Cardiac fibroblast (primary cell): ENCODE data around the gene PGAM1.
A peak's percentile ranks its signal among the peaks of the same experiment; 100 is the strongest.
"Not testable (repeated sequence)": the region's sequence is repeated elsewhere in the genome, so short reads cannot be mapped to it uniquely, and the experiment has no call there.

Source experiments
- DNase-seq, 2 donors: peaks; one replicate each; pipeline versions ENCODE4 v3.0.0 to v3.0.0-alpha.2; 2010; ENCODE audit warnings: low read depth in 2 of 2
- H3K4me3 ChIP-seq, 2 donors: replicated peaks in 1 of 2; 1 replicate in 1 of 2; 2 replicates in 1 of 2; pipeline ENCODE4 v1.5.1; 2011; ENCODE audit warnings: low read depth in 2 of 2, low read length in 2 of 2, mild to moderate bottlenecking in 2 of 2, moderate library complexity in 1 of 2
- TF ChIP-seq, protein P1 (sequence below): IDR thresholded peaks from one replicate; pipeline ENCODE4 v1.5.1; 2011; ENCODE audit warnings: low read depth, mild to moderate bottlenecking, low read length, inconsistent platforms

PGAM1 gene

DNA sequence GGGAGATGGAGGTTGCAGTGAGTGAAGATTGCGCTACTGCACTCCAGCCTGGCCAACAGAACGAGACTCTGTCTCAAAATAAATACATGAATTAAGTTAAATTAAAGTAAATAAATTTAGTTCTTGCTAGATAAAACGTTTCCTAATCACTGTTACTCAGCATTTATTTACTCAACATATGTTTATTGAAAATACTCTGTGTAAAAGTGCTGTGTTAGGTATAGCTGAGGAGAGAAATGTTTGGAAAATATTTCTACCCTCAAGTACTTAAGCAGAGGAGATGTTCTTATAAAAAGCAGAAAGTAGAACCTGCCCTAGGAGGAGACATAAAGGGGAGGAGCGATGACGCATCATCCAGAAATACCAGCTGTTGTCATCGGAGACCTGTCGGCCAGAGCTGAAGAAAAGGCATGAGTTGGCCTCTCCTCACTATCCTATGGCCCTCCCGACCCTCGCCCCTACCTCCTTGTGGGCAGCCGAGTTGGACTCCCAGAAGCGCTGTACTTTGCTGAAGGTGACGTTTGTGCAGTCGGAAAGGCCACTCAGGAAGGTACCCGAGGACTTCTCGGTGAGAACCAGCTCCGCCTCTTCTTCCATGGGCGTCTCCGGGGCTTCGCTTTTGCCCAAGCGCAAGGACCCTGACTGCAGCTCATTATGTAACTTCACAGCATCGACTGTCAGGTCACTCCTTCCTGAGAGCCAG, 26.0 kb upstream of the PGAM1 start:
- TF ChIP-seq, protein P1, sequence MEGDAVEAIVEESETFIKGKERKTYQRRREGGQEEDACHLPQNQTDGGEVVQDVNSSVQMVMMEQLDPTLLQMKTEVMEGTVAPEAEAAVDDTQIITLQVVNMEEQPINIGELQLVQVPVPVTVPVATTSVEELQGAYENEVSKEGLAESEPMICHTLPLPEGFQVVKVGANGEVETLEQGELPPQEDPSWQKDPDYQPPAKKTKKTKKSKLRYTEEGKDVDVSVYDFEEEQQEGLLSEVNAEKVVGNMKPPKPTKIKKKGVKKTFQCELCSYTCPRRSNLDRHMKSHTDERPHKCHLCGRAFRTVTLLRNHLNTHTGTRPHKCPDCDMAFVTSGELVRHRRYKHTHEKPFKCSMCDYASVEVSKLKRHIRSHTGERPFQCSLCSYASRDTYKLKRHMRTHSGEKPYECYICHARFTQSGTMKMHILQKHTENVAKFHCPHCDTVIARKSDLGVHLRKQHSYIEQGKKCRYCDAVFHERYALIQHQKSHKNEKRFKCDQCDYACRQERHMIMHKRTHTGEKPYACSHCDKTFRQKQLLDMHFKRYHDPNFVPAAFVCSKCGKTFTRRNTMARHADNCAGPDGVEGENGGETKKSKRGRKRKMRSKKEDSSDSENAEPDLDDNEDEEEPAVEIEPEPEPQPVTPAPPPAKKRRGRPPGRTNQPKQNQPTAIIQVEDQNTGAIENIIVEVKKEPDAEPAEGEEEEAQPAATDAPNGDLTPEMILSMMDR = no peak
- peak; percentile 68 to 85 for DNase-seq
- H3K4me3 ChIP-seq = peak overlapping the region; percentile 92 to 95

DNA sequence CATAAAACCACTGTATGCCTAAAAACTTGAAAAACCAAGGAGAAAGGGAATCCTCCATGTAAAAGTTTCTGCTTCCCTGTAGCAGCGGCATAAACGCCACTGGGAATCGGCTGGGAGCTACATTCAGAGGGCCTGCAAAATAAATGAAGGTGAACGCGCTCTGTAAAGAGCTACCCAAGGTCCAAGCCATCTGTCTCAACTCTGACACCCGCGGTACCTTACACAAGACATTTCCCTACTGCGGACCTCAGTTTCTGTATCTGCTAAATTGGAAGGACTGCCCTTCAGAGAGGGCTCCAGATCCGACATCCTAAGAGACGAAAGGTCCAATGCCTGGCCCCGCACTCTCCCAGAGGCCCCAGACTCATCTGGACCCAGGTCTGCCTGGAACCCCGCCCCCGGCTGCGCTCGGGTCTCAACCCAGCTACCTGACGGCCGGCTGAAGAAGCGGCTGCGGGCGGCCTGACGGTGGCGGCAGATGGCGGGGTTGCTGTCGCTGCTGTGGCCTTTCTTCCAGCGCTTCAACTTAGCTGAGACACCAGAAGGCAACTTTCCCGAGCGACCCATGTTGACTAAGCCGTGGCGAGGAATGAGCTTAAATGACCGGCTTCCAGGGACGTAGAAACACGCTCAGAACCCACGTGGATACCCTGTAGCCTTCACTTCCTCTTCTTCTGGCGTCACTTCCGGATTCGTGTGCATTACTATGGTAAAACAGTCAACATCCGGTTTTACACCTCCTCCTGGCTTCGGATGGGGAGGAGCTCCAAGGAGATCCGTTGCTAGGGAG, 25.1 kb upstream of the PGAM1 start, which contains the start of gene RRP12:
Gene RRP12, minus strand, starts transcription at position 676 of the 790 bp plus-strand sequence. Its CDS starts 109 bp downstream, at position 567.
- TF ChIP-seq, protein P1 = peak; percentile 9
- DNase-seq = peak; percentile 98 to 99
- peak within 1 kb of the TSS; percentile 92 to 95 for H3K4me3 ChIP-seq

DNA sequence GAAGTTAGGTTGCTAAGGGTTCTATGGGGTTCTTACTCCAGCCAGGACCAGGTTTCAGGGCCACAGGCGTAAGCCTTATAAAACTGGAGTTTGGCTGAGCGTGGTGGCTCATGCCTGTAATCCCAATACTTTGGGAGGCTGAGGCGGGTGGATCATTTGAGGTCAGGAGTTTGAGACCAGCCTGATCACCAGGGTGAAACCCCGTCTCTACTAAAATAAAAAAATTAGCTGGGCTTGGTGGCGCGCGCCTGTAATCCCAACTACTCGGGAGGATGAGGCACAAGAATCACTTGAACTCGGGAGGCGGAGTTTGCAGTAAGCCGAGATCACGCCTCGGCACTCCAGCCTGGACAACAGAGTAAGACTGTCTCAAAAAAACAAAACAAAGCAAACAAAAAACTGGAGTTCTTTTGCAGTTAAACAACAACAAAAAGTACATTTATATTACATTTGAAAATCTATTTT, 24.5 kb upstream of the PGAM1 start:
- TF ChIP-seq, protein P1 = no peak
- DNase-seq = no peak
- H3K4me3 ChIP-seq = peak overlapping the region; percentile 92 to 95

DNA sequence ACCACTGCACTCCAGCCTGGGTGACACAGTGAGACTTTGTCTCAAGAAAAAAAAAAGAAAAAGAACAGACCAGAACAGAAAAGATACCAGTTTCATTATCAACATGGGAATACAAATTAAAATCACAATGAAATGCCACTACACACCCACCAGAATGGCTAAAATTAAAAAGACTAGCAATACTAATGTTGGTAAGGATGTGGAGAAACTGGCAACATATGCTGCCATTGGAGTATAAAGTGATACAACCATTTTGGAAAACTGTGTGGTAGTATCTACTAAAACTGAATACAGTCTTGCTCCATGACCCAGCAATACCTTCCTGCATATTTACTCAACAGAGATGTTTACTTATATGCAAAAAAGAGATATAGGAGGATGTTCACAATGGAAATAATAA, 21.9 kb upstream of the PGAM1 start:
- DNase-seq = no peak
- TF ChIP-seq, protein P1 = no peak
- H3K4me3 ChIP-seq = no peak overlapping the region

DNA sequence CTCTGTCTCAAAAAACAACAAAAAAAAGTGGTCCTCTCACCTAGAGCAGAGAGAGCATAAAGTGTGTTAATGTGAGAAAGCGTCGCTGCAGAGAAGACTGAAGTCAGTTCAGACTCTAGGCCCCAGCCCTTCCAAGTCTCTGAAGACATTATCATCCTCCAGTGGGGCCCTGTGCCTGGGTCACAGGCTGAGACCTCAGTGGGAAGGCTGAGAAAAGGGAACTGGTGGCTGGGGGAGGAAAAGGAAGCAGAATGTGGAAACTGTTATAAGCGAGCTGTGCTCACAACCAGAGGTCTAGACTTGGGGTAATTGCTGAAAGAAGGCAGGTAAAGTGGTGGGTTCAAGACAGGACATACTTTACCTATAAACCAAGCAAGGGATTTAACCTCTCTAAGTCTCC, 19.9 kb upstream of the PGAM1 start:
- TF ChIP-seq, protein P1 = no peak
- no peak for DNase-seq
- H3K4me3 ChIP-seq = no peak overlapping the region

DNA sequence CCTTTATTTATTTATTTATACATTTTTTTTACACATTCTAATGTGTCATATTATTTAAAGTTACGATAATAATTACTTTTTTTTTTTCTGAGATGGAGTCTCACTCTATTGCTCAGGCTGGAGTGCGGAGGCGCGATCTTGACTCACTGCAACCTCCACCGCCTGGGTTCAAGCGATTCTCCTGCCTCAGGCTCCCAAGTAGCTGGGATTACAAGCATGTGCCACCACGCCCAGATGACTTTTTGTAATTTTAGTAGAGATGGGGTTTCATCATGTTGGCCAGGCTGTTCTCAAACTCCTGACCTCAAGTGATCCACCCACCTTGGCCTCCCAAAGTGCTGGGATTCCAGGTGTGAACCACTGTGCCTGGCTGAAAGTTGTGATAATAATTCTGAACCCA, 19.5 kb upstream of the PGAM1 start:
- not testable (repeated sequence) for DNase-seq, H3K4me3 ChIP-seq

DNA sequence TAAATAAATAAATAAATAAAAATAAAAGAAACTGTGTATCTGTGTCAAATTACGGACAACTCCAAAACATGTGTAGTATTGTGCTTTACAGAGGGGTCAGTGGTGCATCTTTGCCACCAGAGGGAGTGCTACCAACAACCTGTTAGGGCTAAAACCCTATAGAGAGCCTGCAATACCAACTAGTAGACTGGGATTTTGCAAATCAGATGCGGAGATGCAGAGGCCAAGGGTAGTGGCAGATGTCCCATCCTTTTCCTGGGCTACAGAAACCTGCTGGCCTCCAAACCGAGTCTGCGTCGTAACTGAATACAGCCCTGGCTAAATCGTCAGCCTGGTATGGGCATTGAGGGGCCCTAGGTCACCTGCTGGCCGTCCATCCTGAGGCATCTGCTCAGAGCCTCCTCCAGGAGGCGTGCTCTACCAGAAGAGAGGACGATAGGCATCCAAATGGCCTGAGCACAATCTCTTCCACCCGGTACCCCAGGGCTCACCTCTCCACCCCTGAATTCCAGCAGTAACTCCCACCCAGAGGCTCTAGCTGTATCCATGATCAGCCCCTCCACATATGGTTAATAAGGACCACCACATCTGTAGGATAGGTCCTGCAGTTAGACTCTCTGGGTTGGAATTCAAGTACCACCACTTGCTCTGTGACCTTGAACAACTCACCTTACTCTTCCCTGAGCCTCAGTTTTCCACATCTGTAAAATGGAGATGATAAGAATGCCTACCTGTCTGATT, 18.6 kb upstream of the PGAM1 start:
- peak; percentile 86 to 88 for DNase-seq
- no peak overlapping the region for H3K4me3 ChIP-seq
- TF ChIP-seq, protein P1 = peak; percentile 67
